ENCODE measurements around the gene BACE2. TPM values are rescaled to one million over a fixed set of nuclear protein-coding genes. Genes with fewer than 3 reads are reported as not detected.

Gene BACE2
- total and polyA plus RNA-seq, 2 of the 13 experiments (the other 11 are each of a cell fraction or from before 2014, with no cell fraction given) = 0.07 to 0.11 TPM

GRCh38 chr21:41204736-41205135 lies 36.8 kb downstream of the BACE2 start (continued):
- TF ChIP-seq ZNF414 (CRISPR knock-in tag; IDR thresholded peaks at IDR 0.05) = no peak
- no peak for TF ChIP-seq GRHL1 (CRISPR knock-in tag; conservative IDR thresholded peaks at IDR 0.05)
- no peak for TF ChIP-seq KLF9 (CRISPR knock-in tag; IDR thresholded peaks at IDR 0.05; ENCODE audit: low read depth)
- no peak for TF ChIP-seq ZNF543 (CRISPR knock-in tag; IDR thresholded peaks at IDR 0.05)
- no peak for TF ChIP-seq ZNF205 (CRISPR knock-in tag; IDR thresholded peaks at IDR 0.05)

GRCh38 chr21:41207401-41208375 lies 39.7 kb downstream of the BACE2 start:
- in situ Hi-C loops (cut with HindIII; ENCODE audit: extremely low pct_ligation_motif_present, low pct_unique_long_range_greater_than_20kb) = no loop called here
- intact Hi-C loops (cut with micrococcal nuclease; ENCODE audit: unreplicated experiment) = no loop called here
- FAIRE-seq = no peak
- BruUV-seq (replicated peaks) = no TSS peak
- CTCF ChIA-PET (ENCODE audit: low intra/inter-chr PET ratio, low total read pairs) = no interaction called here
- peak; percentile 3 for DNase-seq (ENCODE audit: low spot score)
- TF ChIP-seq NRL (CRISPR knock-in tag; IDR thresholded peaks at IDR 0.05; ENCODE audit: borderline replicate concordance) (no peak), CEBPB (IDR thresholded peaks at IDR 0.05; ENCODE audit: borderline replicate concordance, low read depth, low read length) (peak; percentile 38; the same call in 1 of the 2 replicates)
- H2AFZ ChIP-seq (ENCODE audit: low read length) = no peak overlapping the region
- no peak overlapping the region for H3K27ac ChIP-seq (ENCODE audit: extremely low read length, insufficient read depth, low read length)
- H3K4me2 ChIP-seq (ENCODE audit: low read depth, low read length) = no peak overlapping the region
- H3K79me2 ChIP-seq (ENCODE audit: insufficient read depth, low read length) = no peaks in the 10 kb centered on the region
- no peaks in the 10 kb centered on the region for H3K9me3 ChIP-seq (ENCODE audit: low read length)
- H3K4me1 ChIP-seq (ENCODE audit: insufficient read depth, low read length) = no peaks in the 10 kb centered on the region
- H3K36me3 ChIP-seq (replicated peaks in 1 of 2; ENCODE audit: control insufficient read depth in 1 of 2, insufficient read depth in 2 of 2, low read length in 2 of 2) = no peaks in the 10 kb centered on the region
- WGBS (ENCODE audit: low lambda C conversion rate) = 29% methylated on average over 10 of the region's 17 CpGs
- ATAC-seq = peak; percentile 46
- H3K9ac ChIP-seq (ENCODE audit: insufficient read depth, low read depth, low read length) = no peak overlapping the region
- POLR2A ChIA-PET = no interaction called here
- peaks cover 0 to 35% of the 10 kb centered on the region in 2 experiments; a peak in 3 of 5 replicates for H3K27me3 ChIP-seq (ENCODE audit: control insufficient read depth in 1 of 2, insufficient read depth in 2 of 2, low read length in 2 of 2)
- no peak overlapping the region for H3K4me3 ChIP-seq (replicated peaks in 1 of 3; ENCODE audit: insufficient read depth in 1 of 3, low read depth in 2 of 3, low read length in 3 of 3)
- H4K20me1 ChIP-seq (ENCODE audit: insufficient read depth, low read length) = no peaks in the 10 kb centered on the region
